ENCODE data around the gene PAK1IP1.
"Not testable (repeated sequence)": the region's sequence is repeated elsewhere in the genome, so short reads cannot be mapped to it uniquely, and the experiment has no call there.

GRCh38 chr6:10665595-10665994, 29.2 kb upstream of the PAK1IP1 start:
- not testable (repeated sequence) for TF ChIP-seq EZH2 (IDR thresholded peaks at IDR 0.05; ENCODE audit: insufficient read depth, poor library complexity, severe bottlenecking); EZH2phosphoT487 (IDR thresholded peaks at IDR 0.05; ENCODE audit: insufficient read depth, low read depth)

Data from GM23248 (cell line).